ENCODE results near the gene NXF2.
"Not testable (repeated sequence)": the region's sequence is repeated elsewhere in the genome, so short reads cannot be mapped to it uniquely, and the experiment has no call there.

The NXF2 gene, protein sequence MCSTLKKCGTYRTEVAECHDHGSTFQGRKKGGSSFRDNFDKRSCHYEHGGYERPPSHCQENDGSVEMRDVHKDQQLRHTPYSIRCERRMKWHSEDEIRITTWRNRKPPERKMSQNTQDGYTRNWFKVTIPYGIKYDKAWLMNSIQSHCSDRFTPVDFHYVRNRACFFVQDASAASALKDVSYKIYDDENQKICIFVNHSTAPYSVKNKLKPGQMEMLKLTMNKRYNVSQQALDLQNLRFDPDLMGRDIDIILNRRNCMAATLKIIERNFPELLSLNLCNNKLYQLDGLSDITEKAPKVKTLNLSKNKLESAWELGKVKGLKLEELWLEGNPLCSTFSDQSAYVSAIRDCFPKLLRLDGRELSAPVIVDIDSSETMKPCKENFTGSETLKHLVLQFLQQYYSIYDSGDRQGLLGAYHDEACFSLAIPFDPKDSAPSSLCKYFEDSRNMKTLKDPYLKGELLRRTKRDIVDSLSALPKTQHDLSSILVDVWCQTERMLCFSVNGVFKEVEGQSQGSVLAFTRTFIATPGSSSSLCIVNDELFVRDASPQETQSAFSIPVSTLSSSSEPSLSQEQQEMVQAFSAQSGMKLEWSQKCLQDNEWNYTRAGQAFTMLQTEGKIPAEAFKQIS

GRCh38 chrX:102246893-102247292, at the start of gene NXF2:
Gene NXF2, plus strand, starts transcription at chrX:102247167. Its CDS starts 59,912 bp downstream, at chrX:102307079.
- not testable (repeated sequence) for DNase-seq (ENCODE audit: low read depth in 3 of 3)

- DNase-seq (ENCODE audit: low read depth in 3 of 3): not testable (repeated sequence)
These were observed 39.0 kb upstream of the NXF2 start for GRCh38 chrX:102207940-102208339.

- not testable (repeated sequence) for DNase-seq (ENCODE audit: low read depth in 3 of 3)
These were observed 32.0 kb upstream of the NXF2 start, which contains the start of gene TCP11X1 for GRCh38 chrX:102214986-102215385. Gene TCP11X1, plus strand, starts transcription at chrX:102215301.

DNA sequence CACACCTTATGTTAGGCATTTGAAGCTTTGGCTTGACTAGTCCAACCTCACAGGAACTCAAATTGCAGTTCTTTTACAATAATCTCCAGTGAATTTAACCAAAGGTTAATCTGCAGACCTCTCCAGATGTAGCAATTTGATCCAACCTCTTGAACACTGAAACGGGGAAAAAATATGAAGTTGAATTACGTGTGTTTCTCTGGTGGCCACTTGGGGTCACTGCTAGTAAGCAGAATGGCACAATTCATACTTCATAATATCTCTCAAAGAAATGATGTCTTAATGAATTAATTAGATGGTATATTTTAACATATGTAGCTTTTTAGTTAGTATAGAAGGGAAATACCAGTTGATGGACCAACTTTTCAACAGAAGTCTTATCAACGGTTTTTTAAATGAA, 30.5 kb upstream of the NXF2 start:
- DNase-seq (ENCODE audit: low read depth in 3 of 3): not testable (repeated sequence)

DNA sequence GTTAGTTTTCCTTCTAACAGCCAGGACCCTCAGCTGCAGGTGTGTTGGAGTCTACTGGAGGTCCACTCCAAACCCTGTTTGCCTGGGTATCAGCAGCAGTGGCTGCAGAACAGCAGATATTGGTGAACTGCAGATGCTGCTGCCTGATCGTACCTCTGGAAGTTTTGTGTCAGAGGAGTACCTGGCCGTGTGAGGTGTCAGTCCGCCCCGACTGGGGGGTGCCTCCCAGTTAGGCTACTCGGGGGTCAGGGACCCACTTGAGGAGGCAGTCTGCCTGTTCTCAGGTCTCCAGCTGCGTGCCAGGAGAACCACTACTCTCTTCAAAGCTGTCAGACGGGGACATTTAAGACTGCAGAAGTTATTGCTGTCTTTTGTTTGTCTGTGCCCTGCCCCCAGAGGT, 11.3 kb upstream of the NXF2 start:
- DNase-seq (ENCODE audit: low read depth in 3 of 3): not testable (repeated sequence)

GRCh38 chrX:102240265-102240664, 6.7 kb upstream of the NXF2 start:
- not testable (repeated sequence) for DNase-seq (ENCODE audit: low read depth in 3 of 3)

- not testable (repeated sequence) for DNase-seq (ENCODE audit: low read depth in 3 of 3)
These were observed 25.3 kb downstream of the NXF2 start for GRCh38 chrX:102272231-102272630.

DNA sequence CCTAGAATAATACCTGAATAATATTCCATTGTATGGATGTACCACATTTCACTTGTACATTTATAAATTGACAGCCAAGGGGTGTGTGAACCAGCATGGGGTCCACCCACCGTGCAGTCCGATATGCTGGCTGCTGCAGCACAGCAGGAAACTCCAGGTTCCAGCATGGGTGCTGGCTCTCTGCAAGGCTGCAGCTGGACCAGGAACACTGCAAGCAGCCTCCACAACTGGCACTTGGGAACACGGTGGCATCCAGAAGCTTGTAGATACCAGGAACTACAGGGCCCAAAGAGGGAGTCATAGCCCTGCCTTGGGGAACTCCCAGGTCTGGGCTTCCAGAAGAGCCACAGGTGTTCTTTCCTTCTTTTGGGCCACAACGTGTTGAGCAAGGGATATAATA, 91.2 kb downstream of the NXF2 start:
- DNase-seq (ENCODE audit: low read depth in 3 of 3): no peak

DNA sequence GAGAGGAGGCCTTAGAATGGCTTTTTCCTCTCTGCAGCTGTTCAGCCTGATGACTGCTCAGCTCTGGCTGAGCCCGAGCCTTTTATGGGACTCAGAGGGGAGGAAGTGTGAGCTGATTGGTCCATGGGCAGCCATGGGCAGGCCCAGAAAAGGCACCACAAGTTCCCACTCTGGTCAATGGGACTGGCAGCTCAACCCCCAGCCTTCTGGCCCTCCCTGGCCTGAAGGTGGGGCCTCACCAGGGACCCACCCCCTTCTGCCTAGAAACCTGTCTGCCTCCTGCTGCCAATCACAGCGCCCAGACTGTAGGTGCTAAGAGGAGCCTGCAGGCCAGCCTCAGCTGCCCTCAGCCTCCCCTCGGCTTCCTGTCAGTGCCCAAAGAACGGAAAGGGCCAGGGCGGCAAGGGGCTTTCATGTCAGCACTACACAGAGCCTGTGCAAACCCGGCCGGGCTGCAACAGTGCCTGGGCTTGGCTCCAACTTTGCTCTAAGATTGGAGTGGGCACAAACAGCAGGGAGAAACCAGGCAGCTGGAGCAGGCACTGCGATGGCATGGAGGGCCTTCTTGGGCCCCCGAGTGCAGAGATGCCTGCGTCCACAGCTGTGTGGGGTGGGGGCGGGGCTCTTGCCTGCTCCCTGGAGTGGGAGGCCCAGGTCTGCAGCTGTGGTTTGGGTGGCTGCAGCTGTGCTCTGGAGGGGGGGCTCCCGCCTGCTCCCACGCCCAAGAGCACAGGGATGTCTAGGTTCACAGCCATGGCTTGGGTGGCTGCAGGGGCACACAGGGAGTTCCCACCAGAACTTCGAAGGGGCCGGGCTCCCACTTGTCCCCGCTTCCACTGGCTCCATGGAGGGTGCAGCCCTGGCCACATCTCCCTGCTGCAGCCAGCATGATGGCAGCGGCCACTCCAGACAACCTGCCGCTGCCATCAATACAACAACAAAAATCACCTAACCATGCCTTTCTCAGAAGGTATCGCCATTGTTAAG, 92.6 kb downstream of the NXF2 start:
- no peak for DNase-seq (ENCODE audit: low read depth in 3 of 3)

DNA sequence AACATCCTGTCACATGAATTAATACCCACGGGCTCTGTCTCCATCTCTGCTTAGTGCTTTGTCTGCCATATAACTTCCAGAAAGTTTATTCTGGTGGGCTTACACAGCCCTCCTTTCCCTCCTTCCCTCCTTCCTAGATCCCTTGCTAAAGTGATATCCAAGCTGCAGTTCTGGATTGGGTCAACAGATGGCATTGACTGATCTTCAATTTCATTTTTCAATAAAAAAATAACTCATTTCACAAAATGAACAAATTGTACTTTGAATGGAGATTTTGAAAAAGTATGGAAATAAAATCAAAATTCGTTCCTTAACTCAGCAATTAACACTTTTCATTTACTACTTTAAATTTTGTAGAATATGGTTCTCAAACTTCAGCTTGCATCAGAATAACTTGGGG, 94.9 kb downstream of the NXF2 start:
- DNase-seq (ENCODE audit: low read depth in 3 of 3): no peak

- DNase-seq (ENCODE audit: low read depth in 3 of 3): peak in 2 of 3 donors; percentile 42 to 65
These were observed 98.9 kb downstream of the NXF2 start for GRCh38 chrX:102345916-102346315.
